HEK293 (cell line): ENCODE data around the gene MACC1.

Experiments
- CTCF ChIA-PET: fragments of 350-600 bp; formaldehyde crosslinking; extraction: SDS; loops from one replicate; lab custom pipeline; 2021; ENCODE audit warnings: antibody characterized with exemption; lab: Yijun Ruan, JAX
- POLR2A ChIA-PET: fragments of 300-600 bp; formaldehyde crosslinking; extraction: SDS; loops from one replicate; lab custom pipeline; 2020; ENCODE audit warnings: antibody characterized with exemption, inconsistent platforms; lab: Yijun Ruan, JAX
- H3K27ac ChIP-seq: fragments of 200-500 bp; sonication (Bioruptor generic); 2 replicates; pipeline ENCODE4 v1.5.1; 2014; ENCODE audit warnings: low read depth, low read length, control low read depth, inconsistent platforms; ENCODE audit errors: extremely low read depth
- H3K36me3 ChIP-seq, 2 experiments: fragments of 200-500 bp in 1 of 2; sonication (Bioruptor generic) in 1 of 2; 1 replicate in 1 of 2; 2 replicates in 1 of 2; pipeline ENCODE4 v1.5.1; 2014 to 2017; ENCODE audit warnings: inconsistent platforms in 2 of 2, low read length in 2 of 2; ENCODE audit not compliant: control insufficient read depth in 2 of 2, insufficient read depth in 1 of 2
- H3K4me1 ChIP-seq: fragments of 200-500 bp; sonication (Bioruptor generic); 2 replicates; pipeline ENCODE4 v1.5.1; 2014; ENCODE audit warnings: mild to moderate bottlenecking, low read length, inconsistent platforms; ENCODE audit not compliant: control insufficient read depth, insufficient read depth
- H3K4me3 ChIP-seq: 2 replicates; pipeline ENCODE4 v1.5.1; 2011; ENCODE audit warnings: low read depth, mild to moderate bottlenecking, control low read depth, low read length, moderate library complexity
- H3K9me3 ChIP-seq: fragments of 200-500 bp; sonication (Bioruptor generic); 2 replicates; pipeline ENCODE4 v1.5.1; 2014; ENCODE audit warnings: low read depth, low read length, inconsistent platforms; ENCODE audit not compliant: control insufficient read depth, insufficient read depth
- HOXD13 ChIP-seq: sonication (generic); formaldehyde crosslinking; IDR thresholded peaks from 2 replicates; pipeline ENCODE4 v1.8.0; 2022; ENCODE audit warnings: missing genetic modification reagents, borderline replicate concordance
- IKZF3 ChIP-seq: fragments of 450-650 bp; IDR thresholded peaks from 2 replicates; pipeline ENCODE4 v1.5.0; 2018; ENCODE audit warnings: missing biosample characterization, mild to moderate bottlenecking, missing genetic modification characterization, moderate library complexity
- MEIS1 ChIP-seq: sonication (generic); formaldehyde crosslinking; IDR thresholded peaks from 2 replicates; pipeline ENCODE4 v1.8.1; 2022; ENCODE audit warnings: missing genetic modification reagents, mild to moderate bottlenecking, borderline replicate concordance
- OVOL3 ChIP-seq: fragments of 450-650 bp; formaldehyde crosslinking; IDR thresholded peaks from 2 replicates; pipeline ENCODE4 v1.5.1; 2016; ENCODE audit warnings: missing biosample characterization, missing genetic modification characterization
- ZFP41 ChIP-seq: fragments of 450-650 bp; formaldehyde crosslinking; IDR thresholded peaks from 2 replicates; pipeline ENCODE4 v1.5.1; 2016; ENCODE audit warnings: missing biosample characterization, missing genetic modification characterization, borderline replicate concordance
- ZNF169 ChIP-seq: fragments of 450-650 bp; formaldehyde crosslinking; IDR thresholded peaks from 2 replicates; pipeline ENCODE4 v1.5.1; 2016; ENCODE audit warnings: missing biosample characterization, missing genetic modification characterization
- ZNF214 ChIP-seq: fragments of 450-650 bp; formaldehyde crosslinking; IDR thresholded peaks from 2 replicates; pipeline ENCODE4 v1.5.1; 2017; ENCODE audit warnings: missing biosample characterization, mild to moderate bottlenecking, missing genetic modification characterization, borderline replicate concordance
- ZNF223 ChIP-seq: fragments of 450-650 bp; formaldehyde crosslinking; IDR thresholded peaks from 2 replicates; pipeline ENCODE4 v1.5.1; 2016; ENCODE audit warnings: missing biosample characterization, missing genetic modification characterization
- ZNF239 ChIP-seq: fragments of 450-650 bp; formaldehyde crosslinking; IDR thresholded peaks from 2 replicates; pipeline ENCODE4 v1.5.1; 2016; ENCODE audit warnings: missing biosample characterization, missing genetic modification characterization
- ZNF555 ChIP-seq: fragments of 450-650 bp; formaldehyde crosslinking; conservative IDR thresholded peaks from 2 replicates; pipeline ENCODE4 v1.5.1; 2017; ENCODE audit warnings: missing biosample characterization, mild to moderate bottlenecking, missing genetic modification characterization, inconsistent platforms
- ZNF596 ChIP-seq: fragments of 450-650 bp; IDR thresholded peaks from 2 replicates; pipeline ENCODE4 v1.5.0; 2018; ENCODE audit warnings: missing biosample characterization, mild to moderate bottlenecking, missing genetic modification characterization, moderate library complexity
- ZNF623 ChIP-seq: fragments of 450-650 bp; formaldehyde crosslinking; IDR thresholded peaks from 2 replicates; pipeline ENCODE4 v1.5.1; 2016; ENCODE audit warnings: missing biosample characterization, missing genetic modification characterization
- ZNF624 ChIP-seq: fragments of 450-650 bp; formaldehyde crosslinking; IDR thresholded peaks from 2 replicates; pipeline ENCODE4 v1.5.1; 2017; ENCODE audit warnings: missing biosample characterization, missing genetic modification characterization
- ZNF658 ChIP-seq: fragments of 450-650 bp; formaldehyde crosslinking; IDR thresholded peaks from 2 replicates; pipeline ENCODE4; 2016; ENCODE audit warnings: missing biosample characterization, missing genetic modification characterization
- ZNF660 ChIP-seq: fragments of 450-650 bp; IDR thresholded peaks from 2 replicates; pipeline ENCODE4 v1.5.1; 2018; ENCODE audit warnings: missing biosample characterization, mild to moderate bottlenecking, missing genetic modification characterization
- ZNF677 ChIP-seq: fragments of 450-650 bp; IDR thresholded peaks from 2 replicates; pipeline ENCODE4 v1.5.0; 2018; ENCODE audit warnings: missing biosample characterization, mild to moderate bottlenecking, missing genetic modification characterization, moderate library complexity
- ZNF768 ChIP-seq: fragments of 450-650 bp; formaldehyde crosslinking; IDR thresholded peaks from 2 replicates; pipeline ENCODE4 v1.5.1; 2018; ENCODE audit warnings: missing biosample characterization, mild to moderate bottlenecking, missing genetic modification characterization
- ZNF830 ChIP-seq: fragments of 450-650 bp; IDR thresholded peaks from 2 replicates; pipeline ENCODE4 v1.5.0; 2018; ENCODE audit warnings: missing biosample characterization, missing genetic modification characterization, low read depth, mild to moderate bottlenecking, moderate library complexity
- ZNF843 ChIP-seq: fragments of 450-650 bp; formaldehyde crosslinking; IDR thresholded peaks from 2 replicates; pipeline ENCODE4 v1.5.1; 2016; ENCODE audit warnings: missing biosample characterization, missing genetic modification characterization
- TF ChIP-seq, protein P1 (sequence below): fragments of 450-650 bp; formaldehyde crosslinking; IDR thresholded peaks from 2 replicates; pipeline ENCODE4 v1.5.1; 2016; ENCODE audit warnings: missing biosample characterization, missing genetic modification characterization
- TF ChIP-seq, protein P2 (sequence below): fragments of 450-650 bp; formaldehyde crosslinking; IDR thresholded peaks from 2 replicates; pipeline ENCODE4 v1.5.1; 2016; ENCODE audit warnings: missing biosample characterization, missing genetic modification characterization, borderline replicate concordance
- TF ChIP-seq, protein P3 (sequence below): fragments of 450-650 bp; formaldehyde crosslinking; IDR thresholded peaks from 2 replicates; pipeline ENCODE4 v1.5.1; 2016; ENCODE audit warnings: missing biosample characterization, missing genetic modification characterization, borderline replicate concordance
- TF ChIP-seq, protein P4 (sequence below): fragments of 450-650 bp; formaldehyde crosslinking; IDR thresholded peaks from 2 replicates; pipeline ENCODE4 v1.5.1; 2016; ENCODE audit warnings: missing biosample characterization, missing genetic modification characterization

MACC1 gene

DNA sequence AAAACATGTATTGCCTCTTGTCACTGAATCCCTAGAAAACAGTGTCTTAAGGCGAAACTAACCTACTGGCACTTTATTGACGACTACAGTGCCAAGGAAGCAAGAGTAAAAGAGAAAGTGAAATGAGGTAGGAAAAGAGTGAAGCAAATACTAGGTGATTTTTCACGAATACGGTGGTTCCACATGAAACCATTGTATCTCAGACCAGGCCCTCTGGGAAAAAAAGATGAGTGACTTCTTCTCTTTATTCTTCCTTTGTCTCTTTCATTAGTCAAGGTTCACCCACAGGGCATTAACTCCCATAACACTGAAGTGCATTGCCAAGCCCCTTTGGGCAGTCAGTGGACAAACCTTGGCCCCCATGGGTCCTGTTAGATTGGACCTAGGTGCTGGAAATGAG, 16.2 kb upstream of the MACC1 start (continued):
- TF ChIP-seq ZFP41 (tag by site-specific recombination) (no peak), HOXD13 (no peak)
- TF ChIP-seq, protein P1, sequence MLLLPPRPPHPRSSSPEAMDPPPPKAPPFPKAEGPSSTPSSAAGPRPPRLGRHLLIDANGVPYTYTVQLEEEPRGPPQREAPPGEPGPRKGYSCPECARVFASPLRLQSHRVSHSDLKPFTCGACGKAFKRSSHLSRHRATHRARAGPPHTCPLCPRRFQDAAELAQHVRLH (tag by site-specific recombination): no peak

DNA sequence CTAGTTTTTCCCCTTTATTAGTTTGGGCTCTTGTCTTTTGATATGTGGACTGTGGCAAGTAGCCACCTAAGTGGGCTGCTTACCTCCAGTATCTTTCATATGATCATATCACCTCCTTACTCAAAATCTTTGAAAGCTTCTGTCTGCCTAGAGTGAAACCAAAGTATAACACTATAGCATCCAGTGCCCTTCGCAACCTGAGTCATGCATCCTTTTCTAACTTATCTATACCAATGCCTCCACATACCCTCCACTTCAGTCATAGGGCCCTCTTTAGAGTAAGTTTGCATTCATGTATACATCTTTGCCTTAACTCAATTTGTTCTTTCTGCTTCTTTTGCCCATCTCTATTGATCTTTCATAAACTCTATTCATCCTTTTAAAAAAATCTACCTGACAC, 15.7 kb upstream of the MACC1 start:
- CTCF ChIA-PET: no interaction called here
- Histone ChIP-seq H3K9me3 (no peaks in the 10 kb centered on the region), H3K36me3 (no peaks in the 10 kb centered on the region), H3K27ac (no peak overlapping the region), H3K4me3 (no peak overlapping the region), H3K4me1 (no peaks in the 10 kb centered on the region)
- POLR2A ChIA-PET: no interaction called here
- TF ChIP-seq ZNF768 (tag by site-specific recombination): no peak

DNA sequence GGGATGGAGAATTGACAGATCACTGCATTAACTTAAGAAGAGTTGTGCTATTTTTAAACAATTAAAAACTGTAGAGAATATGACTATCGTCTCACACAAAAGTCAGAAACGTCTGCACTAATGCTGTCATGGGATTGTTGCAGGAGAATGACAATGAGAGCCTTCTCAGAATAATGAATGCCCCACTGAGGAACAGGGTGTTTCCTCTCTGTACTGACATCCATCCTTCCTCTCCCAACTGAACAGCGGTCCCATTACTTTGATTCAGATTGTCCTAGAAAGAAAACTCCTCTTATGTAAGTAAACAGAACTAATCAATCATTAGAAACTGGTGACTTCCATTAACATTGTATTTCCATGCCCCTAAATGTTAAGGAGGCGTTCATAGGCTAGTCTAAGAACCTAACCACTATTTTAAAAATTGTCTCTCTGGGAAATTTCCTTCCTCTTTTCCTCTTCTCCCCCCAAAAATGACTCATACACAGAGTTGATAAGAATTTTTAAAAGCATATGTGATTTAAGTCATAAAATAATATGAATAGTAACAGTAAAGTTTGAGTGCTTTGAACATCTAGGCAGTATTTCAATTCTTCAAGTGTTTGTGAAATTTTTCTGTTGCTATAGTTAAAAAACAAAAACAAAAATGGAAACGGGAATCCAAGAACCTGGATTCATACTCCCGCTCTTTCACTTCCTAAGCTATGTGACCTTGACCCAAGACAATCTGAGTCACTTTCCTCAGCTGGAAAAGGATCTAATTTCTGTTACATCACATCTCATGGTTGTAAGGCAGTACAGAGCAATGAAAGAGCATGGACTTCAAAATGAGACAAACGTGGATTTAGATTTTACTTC, 12.7 kb upstream of the MACC1 start:
- CTCF ChIA-PET: no interaction called here
- Histone ChIP-seq H3K4me1 (no peaks in the 10 kb centered on the region), H3K36me3 (no peaks in the 10 kb centered on the region), H3K9me3 (no peaks in the 10 kb centered on the region)
- TF ChIP-seq ZNF555 (no peak), MEIS1 (no peak), OVOL3 (tag by site-specific recombination) (no peak), ZNF660 (tag by site-specific recombination) (0 out of 2 replicates have a peak, but pooled peaks have one; percentile 32), ZNF239 (no peak)
- TF ChIP-seq, all 188 proteins: peak for 1
- H3K27ac ChIP-seq: no peak overlapping the region
- H3K4me3 ChIP-seq: no peak overlapping the region
- POLR2A ChIA-PET: no interaction called here

DNA sequence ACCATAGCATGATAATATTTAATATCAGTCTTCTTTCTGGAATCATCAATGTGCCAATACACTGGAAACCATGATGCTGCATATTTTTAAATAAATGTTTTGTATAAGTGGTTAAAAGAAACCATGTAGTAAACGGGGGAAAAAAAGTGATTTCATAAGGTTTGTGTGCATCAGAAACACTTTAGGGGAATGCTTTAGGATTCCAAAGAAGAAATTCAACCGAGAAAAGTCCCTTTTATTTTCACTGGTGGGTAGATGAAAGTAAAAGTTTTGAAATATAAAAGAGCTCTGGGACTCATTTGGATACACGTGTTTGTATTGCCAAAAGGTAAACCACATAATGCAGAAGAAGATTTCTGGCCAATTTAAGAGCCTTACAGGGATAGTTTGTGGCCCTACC, 11.9 kb upstream of the MACC1 start:
- no peaks in the 10 kb centered on the region for H3K9me3 ChIP-seq
- no peak overlapping the region for H3K4me3 ChIP-seq
- ChIA-PET CTCF (no interaction called here), POLR2A (no interaction called here)
- no peaks in the 10 kb centered on the region for H3K36me3 ChIP-seq
- no peak overlapping the region for H3K27ac ChIP-seq
- no peaks in the 10 kb centered on the region for H3K4me1 ChIP-seq
- TF ChIP-seq ZNF169 (no peak), ZNF596 (tag by site-specific recombination) (no peak), ZNF214 (tag by site-specific recombination) (no peak), ZNF677 (tag by site-specific recombination) (no peak), ZNF624 (tag by site-specific recombination) (no peak), ZNF223 (tag by site-specific recombination) (no peak), ZNF658 (tag by site-specific recombination) (no peak), ZNF843 (tag by site-specific recombination) (no peak), ZNF623 (tag by site-specific recombination) (no peak), ZNF830 (no peak), IKZF3 (no peak)
- TF ChIP-seq, protein P2, sequence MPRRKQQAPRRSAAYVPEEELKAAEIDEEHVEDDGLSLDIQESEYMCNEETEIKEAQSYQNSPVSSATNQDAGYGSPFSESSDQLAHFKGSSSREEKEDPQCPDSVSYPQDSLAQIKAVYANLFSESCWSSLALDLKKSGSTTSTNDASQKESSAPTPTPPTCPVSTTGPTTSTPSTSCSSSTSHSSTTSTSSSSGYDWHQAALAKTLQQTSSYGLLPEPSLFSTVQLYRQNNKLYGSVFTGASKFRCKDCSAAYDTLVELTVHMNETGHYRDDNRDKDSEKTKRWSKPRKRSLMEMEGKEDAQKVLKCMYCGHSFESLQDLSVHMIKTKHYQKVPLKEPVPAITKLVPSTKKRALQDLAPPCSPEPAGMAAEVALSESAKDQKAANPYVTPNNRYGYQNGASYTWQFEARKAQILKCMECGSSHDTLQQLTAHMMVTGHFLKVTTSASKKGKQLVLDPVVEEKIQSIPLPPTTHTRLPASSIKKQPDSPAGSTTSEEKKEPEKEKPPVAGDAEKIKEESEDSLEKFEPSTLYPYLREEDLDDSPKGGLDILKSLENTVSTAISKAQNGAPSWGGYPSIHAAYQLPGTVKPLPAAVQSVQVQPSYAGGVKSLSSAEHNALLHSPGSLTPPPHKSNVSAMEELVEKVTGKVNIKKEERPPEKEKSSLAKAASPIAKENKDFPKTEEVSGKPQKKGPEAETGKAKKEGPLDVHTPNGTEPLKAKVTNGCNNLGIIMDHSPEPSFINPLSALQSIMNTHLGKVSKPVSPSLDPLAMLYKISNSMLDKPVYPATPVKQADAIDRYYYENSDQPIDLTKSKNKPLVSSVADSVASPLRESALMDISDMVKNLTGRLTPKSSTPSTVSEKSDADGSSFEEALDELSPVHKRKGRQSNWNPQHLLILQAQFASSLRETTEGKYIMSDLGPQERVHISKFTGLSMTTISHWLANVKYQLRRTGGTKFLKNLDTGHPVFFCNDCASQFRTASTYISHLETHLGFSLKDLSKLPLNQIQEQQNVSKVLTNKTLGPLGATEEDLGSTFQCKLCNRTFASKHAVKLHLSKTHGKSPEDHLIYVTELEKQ (tag by site-specific recombination): no peak
- TF ChIP-seq, protein P3, sequence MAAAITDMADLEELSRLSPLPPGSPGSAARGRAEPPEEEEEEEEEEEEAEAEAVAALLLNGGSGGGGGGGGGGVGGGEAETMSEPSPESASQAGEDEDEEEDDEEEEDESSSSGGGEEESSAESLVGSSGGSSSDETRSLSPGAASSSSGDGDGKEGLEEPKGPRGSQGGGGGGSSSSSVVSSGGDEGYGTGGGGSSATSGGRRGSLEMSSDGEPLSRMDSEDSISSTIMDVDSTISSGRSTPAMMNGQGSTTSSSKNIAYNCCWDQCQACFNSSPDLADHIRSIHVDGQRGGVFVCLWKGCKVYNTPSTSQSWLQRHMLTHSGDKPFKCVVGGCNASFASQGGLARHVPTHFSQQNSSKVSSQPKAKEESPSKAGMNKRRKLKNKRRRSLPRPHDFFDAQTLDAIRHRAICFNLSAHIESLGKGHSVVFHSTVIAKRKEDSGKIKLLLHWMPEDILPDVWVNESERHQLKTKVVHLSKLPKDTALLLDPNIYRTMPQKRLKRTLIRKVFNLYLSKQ (tag by site-specific recombination): no peak
- TF ChIP-seq, protein P4, sequence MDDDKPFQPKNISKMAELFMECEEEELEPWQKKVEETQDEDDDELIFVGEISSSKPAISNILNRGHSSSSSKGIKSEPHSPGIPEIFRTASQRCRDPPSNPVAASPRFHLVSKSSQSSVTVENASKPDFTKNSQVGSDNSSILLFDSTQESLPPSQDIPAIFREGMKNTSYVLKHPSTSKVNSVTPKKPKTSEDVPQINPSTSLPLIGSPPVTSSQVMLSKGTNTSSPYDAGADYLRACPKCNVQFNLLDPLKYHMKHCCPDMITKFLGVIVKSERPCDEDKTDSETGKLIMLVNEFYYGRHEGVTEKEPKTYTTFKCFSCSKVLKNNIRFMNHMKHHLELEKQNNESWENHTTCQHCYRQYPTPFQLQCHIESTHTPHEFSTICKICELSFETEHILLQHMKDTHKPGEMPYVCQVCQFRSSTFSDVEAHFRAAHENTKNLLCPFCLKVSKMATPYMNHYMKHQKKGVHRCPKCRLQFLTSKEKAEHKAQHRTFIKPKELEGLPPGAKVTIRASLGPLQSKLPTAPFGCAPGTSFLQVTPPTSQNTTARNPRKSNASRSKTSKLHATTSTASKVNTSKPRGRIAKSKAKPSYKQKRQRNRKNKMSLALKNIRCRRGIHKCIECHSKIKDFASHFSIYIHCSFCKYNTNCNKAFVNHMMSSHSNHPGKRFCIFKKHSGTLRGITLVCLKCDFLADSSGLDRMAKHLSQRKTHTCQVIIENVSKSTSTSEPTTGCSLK: no peak
